GM12874 (cell line): ENCODE results near the gene DUSP1.

Source experiments
- TF ChIP-seq, protein P1 (sequence below): IDR thresholded peaks from 2 replicates; pipeline ENCODE4 v1.5.1; 2011; ENCODE audit warnings: low read depth, mild to moderate bottlenecking, control low read depth, low read length, moderate library complexity; ENCODE audit not compliant: insufficient read depth

Gene DUSP1

DNA sequence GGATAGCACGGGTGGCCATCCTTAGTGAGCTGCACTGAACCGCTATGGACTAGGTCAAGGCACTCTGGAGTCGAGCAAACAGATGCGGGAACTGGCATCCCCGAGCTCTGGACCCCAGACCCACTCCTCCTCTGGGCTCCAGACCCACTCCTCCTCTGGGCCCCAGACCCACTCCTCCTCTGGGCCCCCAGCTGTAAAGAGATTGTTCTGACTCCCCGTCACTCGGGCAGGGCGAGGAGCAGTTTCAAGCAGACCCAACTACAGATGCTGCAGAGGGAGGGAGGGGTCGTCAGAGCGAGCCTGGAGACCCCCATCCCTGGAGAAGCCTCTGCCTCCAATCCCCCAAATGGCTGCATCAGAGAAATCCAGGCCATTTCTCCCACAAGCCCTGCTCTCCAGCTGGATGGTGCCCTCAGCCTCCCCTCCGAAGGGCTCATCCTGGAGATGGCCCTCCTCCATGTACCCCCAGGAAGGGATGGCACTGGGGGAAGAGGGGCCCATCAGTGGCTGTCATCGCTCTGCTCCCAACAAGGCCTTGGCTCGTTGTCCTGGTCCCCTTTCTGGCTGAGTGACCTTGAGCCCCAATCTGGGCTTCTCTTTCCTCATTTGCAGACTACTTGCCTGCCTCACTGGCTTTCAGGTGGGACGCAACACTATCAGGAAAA lies 38.7 kb downstream of the DUSP1 start:
- TF ChIP-seq, protein P1, sequence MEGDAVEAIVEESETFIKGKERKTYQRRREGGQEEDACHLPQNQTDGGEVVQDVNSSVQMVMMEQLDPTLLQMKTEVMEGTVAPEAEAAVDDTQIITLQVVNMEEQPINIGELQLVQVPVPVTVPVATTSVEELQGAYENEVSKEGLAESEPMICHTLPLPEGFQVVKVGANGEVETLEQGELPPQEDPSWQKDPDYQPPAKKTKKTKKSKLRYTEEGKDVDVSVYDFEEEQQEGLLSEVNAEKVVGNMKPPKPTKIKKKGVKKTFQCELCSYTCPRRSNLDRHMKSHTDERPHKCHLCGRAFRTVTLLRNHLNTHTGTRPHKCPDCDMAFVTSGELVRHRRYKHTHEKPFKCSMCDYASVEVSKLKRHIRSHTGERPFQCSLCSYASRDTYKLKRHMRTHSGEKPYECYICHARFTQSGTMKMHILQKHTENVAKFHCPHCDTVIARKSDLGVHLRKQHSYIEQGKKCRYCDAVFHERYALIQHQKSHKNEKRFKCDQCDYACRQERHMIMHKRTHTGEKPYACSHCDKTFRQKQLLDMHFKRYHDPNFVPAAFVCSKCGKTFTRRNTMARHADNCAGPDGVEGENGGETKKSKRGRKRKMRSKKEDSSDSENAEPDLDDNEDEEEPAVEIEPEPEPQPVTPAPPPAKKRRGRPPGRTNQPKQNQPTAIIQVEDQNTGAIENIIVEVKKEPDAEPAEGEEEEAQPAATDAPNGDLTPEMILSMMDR, result no peak

DNA sequence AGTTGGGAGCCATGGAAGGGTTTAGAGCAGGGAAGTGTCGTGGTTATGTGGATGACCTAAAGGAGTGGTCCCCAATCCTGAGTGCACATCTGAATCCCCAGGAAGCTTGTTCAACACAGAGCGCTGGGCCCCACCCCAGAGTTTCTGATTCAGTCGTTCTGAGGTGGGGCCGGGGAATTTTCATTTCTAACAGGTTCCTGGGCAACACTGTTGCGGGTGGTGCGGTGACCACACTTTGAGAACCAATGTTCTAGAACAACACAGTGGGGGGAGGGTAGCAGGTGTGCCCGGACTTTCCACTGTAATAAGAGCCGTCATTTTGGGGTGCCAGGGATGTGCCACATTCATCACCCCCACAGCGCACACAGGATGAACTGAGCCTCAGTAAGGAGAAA lies 39.3 kb downstream of the DUSP1 start:
- TF ChIP-seq, protein P1, result no peak

DNA sequence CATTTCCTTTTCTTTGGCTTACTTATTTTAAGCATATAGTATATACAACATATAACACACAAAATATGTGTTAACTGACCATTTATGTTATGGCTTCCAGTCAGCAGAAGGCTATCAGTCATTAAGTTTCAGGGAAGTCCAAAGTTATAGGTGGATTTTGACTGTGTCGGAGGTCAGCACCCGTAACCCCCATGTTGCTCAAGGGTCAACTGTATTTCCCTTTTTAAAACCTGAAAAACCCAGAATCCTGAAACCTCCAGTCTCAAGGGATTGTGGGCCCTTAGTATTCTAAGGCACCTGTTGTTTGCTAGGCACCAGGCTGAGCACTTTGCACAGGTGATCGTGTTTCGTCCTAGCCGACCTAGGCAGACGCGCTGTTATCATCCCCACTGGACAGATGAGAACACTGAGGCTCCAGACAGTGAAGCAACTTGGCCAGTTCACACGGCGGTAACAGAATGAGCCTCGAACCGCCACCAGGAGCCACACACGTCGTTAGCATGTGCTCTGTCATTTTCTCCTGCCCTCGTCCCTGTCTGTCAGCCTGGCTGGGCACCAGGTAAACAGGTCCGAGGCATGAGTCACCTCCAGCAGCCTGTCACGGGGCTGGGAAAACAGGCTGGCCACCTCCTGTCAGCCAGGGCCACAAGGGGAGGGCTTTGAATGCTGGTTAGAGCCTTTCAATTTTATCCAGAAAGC lies 39.9 kb downstream of the DUSP1 start:
- TF ChIP-seq, protein P1, result no peak

DNA sequence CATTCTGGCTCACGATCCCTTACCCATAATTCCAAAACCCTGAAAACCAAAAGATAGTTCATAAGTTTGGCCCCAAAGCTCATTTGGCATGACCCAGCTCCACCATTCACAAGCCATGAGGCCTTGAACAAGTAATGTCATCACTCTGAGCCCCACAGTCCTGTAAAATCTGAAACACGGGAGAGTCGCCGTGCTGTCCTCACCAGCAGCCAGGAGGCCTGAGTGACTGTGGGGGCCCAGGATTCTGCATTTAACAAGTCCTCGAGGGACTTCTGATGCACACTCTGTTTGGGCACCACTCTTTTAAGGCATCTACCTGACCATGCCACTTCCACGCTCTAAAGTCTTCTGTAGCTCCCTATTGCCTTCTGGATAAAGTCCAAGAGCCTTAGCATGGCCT lies 40.8 kb downstream of the DUSP1 start:
- TF ChIP-seq, protein P1, result no peak

DNA sequence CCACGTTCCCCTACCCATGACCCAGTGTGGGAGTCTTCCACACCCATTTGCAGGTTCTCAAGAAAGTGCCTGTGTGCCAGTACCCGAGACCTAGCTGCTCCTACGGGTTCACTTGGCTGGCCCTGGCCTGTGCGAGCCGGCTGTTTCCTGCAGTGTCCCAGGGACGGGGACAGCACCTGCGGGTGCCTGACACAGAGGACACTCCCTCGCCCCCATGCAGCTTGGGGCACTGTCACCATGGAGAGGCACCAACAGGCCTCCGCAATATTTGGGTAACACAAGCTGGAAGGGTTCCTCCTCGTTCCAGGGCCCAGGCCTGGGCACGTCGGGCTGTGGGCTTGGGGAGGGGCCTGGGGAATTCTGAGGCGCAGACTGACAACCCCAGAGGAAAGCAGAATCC lies 41.4 kb downstream of the DUSP1 start:
- TF ChIP-seq, protein P1, result no peak

DNA sequence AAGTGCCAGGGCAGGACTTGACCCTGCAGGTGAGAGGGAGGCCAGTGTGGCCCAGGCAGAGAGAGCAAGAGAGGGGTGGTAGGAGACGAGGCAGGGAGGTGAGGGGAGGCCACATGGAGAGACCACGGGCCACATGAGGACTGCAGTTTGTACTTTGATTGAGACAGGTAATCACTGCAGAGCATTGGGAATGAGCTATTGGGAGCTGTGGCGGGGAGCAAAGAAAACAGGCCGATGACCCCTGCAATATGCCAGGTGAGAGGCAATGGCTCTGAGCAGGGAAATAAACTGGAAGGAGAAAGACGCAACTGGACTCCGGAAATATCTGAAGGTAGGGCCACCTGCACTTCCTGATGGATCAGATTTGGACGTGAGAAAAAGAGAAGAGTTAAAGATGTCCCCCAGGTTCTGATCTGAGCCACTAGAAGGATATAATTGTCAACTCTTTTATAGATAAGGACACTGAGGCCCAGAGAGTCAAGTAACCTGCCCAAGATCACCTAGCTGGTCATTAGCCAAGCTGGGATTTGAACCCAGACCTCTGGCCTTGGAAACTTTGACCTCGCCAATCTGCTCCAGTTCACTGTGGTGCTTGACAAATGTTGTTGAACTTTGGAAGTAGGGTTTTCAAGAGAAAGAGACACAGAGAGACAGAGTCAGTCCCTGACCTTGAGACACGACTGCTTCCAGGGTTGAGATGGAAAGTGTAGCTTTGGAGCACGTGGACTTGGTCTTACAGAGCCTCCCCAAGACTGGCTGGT lies 42.3 kb downstream of the DUSP1 start:
- TF ChIP-seq, protein P1, result no peak

DNA sequence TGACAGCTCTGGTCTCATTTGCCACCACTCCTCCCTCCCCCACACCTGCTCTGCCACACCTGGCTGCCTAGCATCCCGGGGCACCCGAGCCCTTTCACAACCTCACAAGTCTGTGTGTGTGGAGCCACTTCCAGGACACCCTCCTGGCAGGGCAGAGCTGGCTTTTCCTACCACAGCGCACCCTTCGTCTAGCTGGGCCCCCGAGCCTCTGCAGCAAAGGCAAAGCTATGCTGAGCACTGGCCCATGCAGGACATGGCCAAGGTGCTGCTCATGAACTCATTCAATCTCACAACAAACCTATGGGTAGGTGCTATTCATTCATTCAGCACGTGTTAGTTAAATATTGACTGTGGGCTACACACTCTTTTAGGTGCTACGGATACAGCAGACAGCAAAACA lies 43.4 kb downstream of the DUSP1 start:
- TF ChIP-seq, protein P1, result no peak
